Left lung (tissue), 10 donors: Measurements from ENCODE around the gene SPINT2. TPM values are rescaled to one million over a fixed set of nuclear protein-coding genes. Genes with fewer than 3 reads are reported as not detected.

Experiments
- ATAC-seq: fragments of 200-7000 bp; cut with Tn5 transposase; one replicate; pipeline ENCODE4 v1.9.1; 2020; ENCODE audit warnings: moderate library complexity
- DNase-seq, 4 donors: peaks; one replicate each; pipeline ENCODE4 v3.0.0-alpha.2; 2013 to 2020
- H3K27ac ChIP-seq, 2 donors: fragments of 200-600 bp; sonication (generic) in 1 of 2; one replicate each; pipeline versions ENCODE4 v1.5.0 to v1.8.0; 2020 to 2021
- H3K27me3 ChIP-seq, 2 donors: fragments of 200-600 bp; sonication (generic) in 1 of 2; one replicate each; pipeline versions ENCODE4 v1.5.0 to v1.8.0; 2020 to 2021
- H3K36me3 ChIP-seq, 2 donors: fragments of 200-600 bp; sonication (generic) in 1 of 2; one replicate each; pipeline versions ENCODE4 v1.5.0 to v1.8.0; 2020 to 2021
- H3K4me1 ChIP-seq, 2 donors: fragments of 200-600 bp; one replicate each; pipeline ENCODE4 v1.8.0; 2021
- H3K4me3 ChIP-seq, 2 donors: fragments of 200-600 bp; sonication (generic) in 1 of 2; one replicate each; pipeline versions ENCODE4 v1.5.0 to v1.8.0; 2020 to 2021; ENCODE audit warnings: mild to moderate bottlenecking in 1 of 2
- H3K9me3 ChIP-seq, 2 donors: fragments of 200-600 bp; sonication (generic) in 1 of 2; one replicate each; pipeline versions ENCODE4 v1.5.0 to v1.8.0; 2020 to 2021
- CTCF ChIP-seq, 2 donors: fragments of 200-600 bp; sonication (generic) in 1 of 2; IDR thresholded peaks; one replicate each; pipeline versions ENCODE4 v1.5.0 to v1.8.0; 2021; ENCODE audit warnings: antibody characterized with exemption in 2 of 2
- intact Hi-C, 2 donors: fragments of 100-400 bp; cut with DNase I; formaldehyde crosslinking; loops; one replicate each; pipeline versions ENCODE4 v1.11.2 to v1.14.2; 2022
- polyA plus RNA-seq, 6 donors: library from polyadenylated mRNA; unstranded; fragments of 120-200 nt; gene quantifications; one replicate each; pipeline ENCODE4 v1.2.1, GENCODE V29; 2013; ENCODE audit not compliant: insufficient read length in 6 of 6
- total RNA-seq, 2 donors: library from RNA; stranded (reverse); fragmentation: NEBNext Ultra II Directional; extraction: Animal tissue kit (Norgen Biotek cat#: 25700); gene quantifications; one replicate each; pipeline ENCODE4 v1.2.1, GENCODE V29; 2021
- donor health status: DM: no; HTN: yes; CAD: no.
- donor health status: DM: no; HTN: no; CAD: no.

Gene SPINT2
- total and polyA plus RNA-seq, 8 donors = 206 to 317 (median 218) TPM

- intact Hi-C loops = no loop called here
- ATAC-seq = no peak
- Histone ChIP-seq H3K4me3 (no peak overlapping the region), H3K4me1 (peaks cover 13 to 54% of the 10 kb centered on the region in 2 donors), H3K27me3 (no peaks in the 10 kb centered on the region), H3K36me3 (peaks cover 0 to 4% of the 10 kb centered on the region in 2 donors), H3K9me3 (no peaks in the 10 kb centered on the region), H3K27ac (no peak overlapping the region)
- peak in 1 of 4 donors; percentile 24 for DNase-seq
- no peak for TF ChIP-seq CTCF (IDR thresholded peaks at IDR 0.05)
Observed at GRCh38 chr19:38280030-38280921, 15.9 kb downstream of the SPINT2 start.

- no peak for ATAC-seq
- peaks cover 0 to 9% of the 10 kb centered on the region in 2 donors for H3K36me3 ChIP-seq
- H3K9me3 ChIP-seq = no peaks in the 10 kb centered on the region
- intact Hi-C loops = no loop called here
- TF ChIP-seq CTCF (IDR thresholded peaks at IDR 0.05) = no peak
- no peak for DNase-seq
- no peak overlapping the region for H3K27ac ChIP-seq
- peaks cover 13 to 49% of the 10 kb centered on the region in 2 donors for H3K4me1 ChIP-seq
- H3K27me3 ChIP-seq = no peaks in the 10 kb centered on the region
- H3K4me3 ChIP-seq = no peak overlapping the region
Observed at GRCh38 chr19:38281811-38282566, 17.6 kb downstream of the SPINT2 start.

GRCh38 chr19:38283271-38283670 is 18.9 kb downstream of the SPINT2 start:
- Histone ChIP-seq H3K27ac (no peak overlapping the region), H3K4me1 (peaks cover 2 to 49% of the 10 kb centered on the region in 2 donors), H3K4me3 (no peak overlapping the region), H3K36me3 (peaks cover 0 to 17% of the 10 kb centered on the region in 2 donors), H3K9me3 (no peaks in the 10 kb centered on the region), H3K27me3 (no peaks in the 10 kb centered on the region)
- intact Hi-C loops = no loop called here
- ATAC-seq (no peak), DNase-seq (peak in 1 of 4 donors; percentile 31)
- TF ChIP-seq CTCF (IDR thresholded peaks at IDR 0.05) = no peak

- H3K36me3 ChIP-seq = peaks cover 0 to 28% of the 10 kb centered on the region in 2 donors
- H3K4me3 ChIP-seq = no peak overlapping the region
- ATAC-seq (peak; percentile 39), DNase-seq (peak in 2 of 4 donors; percentile 24 to 51)
- no peaks in the 10 kb centered on the region for H3K27me3 ChIP-seq
- H3K27ac ChIP-seq = peak overlapping the region in 1 of 2 donors; percentile 7
- H3K9me3 ChIP-seq = no peaks in the 10 kb centered on the region
- H3K4me1 ChIP-seq = peaks cover 0 to 48% of the 10 kb centered on the region in 2 donors
- intact Hi-C loops = no loop called here
- no peak for TF ChIP-seq CTCF (IDR thresholded peaks at IDR 0.05)
Observed at GRCh38 chr19:38284422-38284821, 20.0 kb downstream of the SPINT2 start.

- H3K36me3 ChIP-seq = peaks cover 0 to 40% of the 10 kb centered on the region in 2 donors
- H3K27me3 ChIP-seq = no peaks in the 10 kb centered on the region
- H3K27ac ChIP-seq = no peak overlapping the region
- DNase-seq (no peak), ATAC-seq (no peak)
- TF ChIP-seq CTCF (IDR thresholded peaks at IDR 0.05) = no peak
- H3K4me1 ChIP-seq = peaks cover 2 to 49% of the 10 kb centered on the region in 2 donors
- no peak overlapping the region for H3K4me3 ChIP-seq
- no peaks in the 10 kb centered on the region for H3K9me3 ChIP-seq
- intact Hi-C loops = no loop called here
Observed at GRCh38 chr19:38285567-38285966, 21.2 kb downstream of the SPINT2 start.
